SK-N-SH treated with all-trans-retinoic acid at 6 μM for 48 hours (cell line): ENCODE results near the gene DNAL4.

Experiments used
- ATAC-seq: fragments of 200-7000 bp; cut with Tn5 transposase; 3 replicates; pipeline ENCODE4 v1.9.1; 2020; ENCODE audit warnings: mild to moderate bottlenecking, moderate library complexity
- BACH2 ChIP-seq: fragments of 250-450 bp; sonication (Bioruptor Pico); IDR thresholded peaks from 2 replicates; pipeline ENCODE4 v1.9.0; 2021; ENCODE audit warnings: mild to moderate bottlenecking, borderline replicate concordance
- CREB5 ChIP-seq: fragments of 250-450 bp; sonication (Bioruptor Pico); IDR thresholded peaks from 2 replicates; pipeline ENCODE4 v1.5.1; 2020; ENCODE audit warnings: low read depth, mild to moderate bottlenecking, moderate library complexity
- CSDC2 ChIP-seq: fragments of 250-450 bp; sonication (Bioruptor Pico); IDR thresholded peaks from 2 replicates; pipeline ENCODE4 v1.5.0; 2020; ENCODE audit warnings: mild to moderate bottlenecking, moderate library complexity
- CSRNP3 ChIP-seq: fragments of 250-450 bp; sonication (Bioruptor Pico); IDR thresholded peaks from 2 replicates; pipeline ENCODE4 v1.5.1; 2021; ENCODE audit warnings: mild to moderate bottlenecking, moderate library complexity
- ESRRG ChIP-seq: fragments of 250-450 bp; sonication (Bioruptor Pico); IDR thresholded peaks from 2 replicates; pipeline ENCODE4 v1.6.1; 2021; ENCODE audit warnings: mild to moderate bottlenecking
- ISL1 ChIP-seq: fragments of 250-450 bp; sonication (Bioruptor Pico); IDR thresholded peaks from 2 replicates; pipeline ENCODE4 v2.1.2; 2022; ENCODE audit warnings: mild to moderate bottlenecking, moderate library complexity
- OSR1 ChIP-seq: fragments of 250-450 bp; sonication (Bioruptor Pico); IDR thresholded peaks from 2 replicates; pipeline ENCODE4 v1.8.0; 2022; ENCODE audit warnings: moderate library complexity, mild to moderate bottlenecking, inconsistent platforms
- PATZ1 ChIP-seq: fragments of 250-450 bp; sonication (Bioruptor Pico); IDR thresholded peaks from 2 replicates; pipeline ENCODE4 v1.8.0; 2020; ENCODE audit warnings: mild to moderate bottlenecking, moderate library complexity, borderline replicate concordance
- POU6F1 ChIP-seq: fragments of 250-450 bp; sonication (Bioruptor Pico); IDR thresholded peaks from 2 replicates; pipeline ENCODE4 v1.8.0; 2021; ENCODE audit warnings: low read depth, mild to moderate bottlenecking, moderate library complexity, borderline replicate concordance
- PPARA ChIP-seq: fragments of 250-450 bp; sonication (Bioruptor Pico); IDR thresholded peaks from 2 replicates; pipeline ENCODE4 v1.5.0; 2020; ENCODE audit warnings: mild to moderate bottlenecking, borderline replicate concordance
- RARB ChIP-seq: fragments of 250-450 bp; sonication (Bioruptor Pico); IDR thresholded peaks from 2 replicates; pipeline ENCODE4 v1.8.0; 2021; ENCODE audit warnings: mild to moderate bottlenecking, moderate library complexity
- SNAI2 ChIP-seq: fragments of 250-450 bp; sonication (Bioruptor Pico); IDR thresholded peaks from 2 replicates; pipeline ENCODE4 v1.5.0; 2020; ENCODE audit warnings: mild to moderate bottlenecking, moderate library complexity
- TCF4 ChIP-seq: fragments of 250-450 bp; sonication (Bioruptor Pico); IDR thresholded peaks from 2 replicates; pipeline ENCODE4 v1.8.0; 2021; ENCODE audit warnings: mild to moderate bottlenecking, moderate library complexity, borderline replicate concordance
- TOX ChIP-seq: fragments of 250-450 bp; sonication (Bioruptor Pico); IDR thresholded peaks from 2 replicates; pipeline ENCODE4 v1.8.0; 2021; ENCODE audit warnings: mild to moderate bottlenecking, moderate library complexity, borderline replicate concordance
- TSHZ2 ChIP-seq: fragments of 250-450 bp; sonication (Bioruptor Pico); IDR thresholded peaks from 2 replicates; pipeline ENCODE4 v1.5.0; 2020; ENCODE audit warnings: mild to moderate bottlenecking, moderate library complexity
- ZC3H10 ChIP-seq: fragments of 250-450 bp; sonication (Bioruptor Pico); IDR thresholded peaks from 2 replicates; pipeline ENCODE4 v1.5.1; 2021; ENCODE audit warnings: mild to moderate bottlenecking, moderate library complexity
- ZNF565 ChIP-seq: fragments of 450-650 bp; formaldehyde crosslinking; conservative IDR thresholded peaks from 2 replicates; pipeline ENCODE4 v1.5.0; 2020; ENCODE audit warnings: low read depth, mild to moderate bottlenecking, moderate library complexity
- ZNF8 ChIP-seq: fragments of 450-650 bp; formaldehyde crosslinking; IDR thresholded peaks from 2 replicates; pipeline ENCODE4 v1.5.0; 2020; ENCODE audit warnings: mild to moderate bottlenecking, moderate library complexity

The DNAL4 gene

GRCh38 chr22:38745676-38746460, 48.1 kb downstream of the DNAL4 start (continued):
- TF ChIP-seq TSHZ2 (CRISPR knock-in tag) (no peak), ZNF8 (CRISPR knock-in tag) (no peak), OSR1 (CRISPR knock-in tag) (no peak)

GRCh38 chr22:38744981-38745380, 49.0 kb downstream of the DNAL4 start:
- no peak for TF ChIP-seq BACH2 (CRISPR knock-in tag)
- no peak for TF ChIP-seq PATZ1 (CRISPR knock-in tag)
- TF ChIP-seq CSRNP3, result no peak
- no peak for TF ChIP-seq ZNF8 (CRISPR knock-in tag)
- TF ChIP-seq ZC3H10 (CRISPR knock-in tag), result no peak
- no peak for TF ChIP-seq OSR1 (CRISPR knock-in tag)
- no peak for TF ChIP-seq POU6F1 (CRISPR knock-in tag)
- no peak for TF ChIP-seq ZNF565
- TF ChIP-seq TSHZ2 (CRISPR knock-in tag), result no peak
- no peak for TF ChIP-seq ESRRG (CRISPR knock-in tag)
- TF ChIP-seq TCF4 (CRISPR knock-in tag), result no peak
- no peak for TF ChIP-seq PPARA
- TF ChIP-seq RARB (CRISPR knock-in tag), result no peak
- no peak for ATAC-seq

- no peak for ATAC-seq
- TF ChIP-seq TOX (CRISPR knock-in tag), result no peak
- no peak for TF ChIP-seq CSDC2 (CRISPR knock-in tag)
- no peak for TF ChIP-seq ISL1 (CRISPR knock-in tag)
- no peak for TF ChIP-seq ESRRG (CRISPR knock-in tag)
- no peak for TF ChIP-seq RARB (CRISPR knock-in tag)
- TF ChIP-seq TCF4 (CRISPR knock-in tag), result no peak
- TF ChIP-seq ZC3H10 (CRISPR knock-in tag), result no peak
- TF ChIP-seq POU6F1 (CRISPR knock-in tag), result no peak
- TF ChIP-seq CREB5, result no peak
- no peak for TF ChIP-seq ZNF565
- no peak for TF ChIP-seq SNAI2 (CRISPR knock-in tag)
- no peak for TF ChIP-seq PATZ1 (CRISPR knock-in tag)
These were observed 51.6 kb downstream of the DNAL4 start for GRCh38 chr22:38742176-38742942.
